HG03135 (cell line): ENCODE results near the gene CTBP1.

ENCODE experiments used
- ATAC-seq: cut with Tn5 transposase; IDR thresholded peaks from one replicate; pipeline ENCODE4 v1.9.1; 2021; ENCODE audit warnings: mild to moderate bottlenecking, moderate library complexity; ENCODE audit not compliant: unreplicated experiment

The CTBP1 gene

DNA sequence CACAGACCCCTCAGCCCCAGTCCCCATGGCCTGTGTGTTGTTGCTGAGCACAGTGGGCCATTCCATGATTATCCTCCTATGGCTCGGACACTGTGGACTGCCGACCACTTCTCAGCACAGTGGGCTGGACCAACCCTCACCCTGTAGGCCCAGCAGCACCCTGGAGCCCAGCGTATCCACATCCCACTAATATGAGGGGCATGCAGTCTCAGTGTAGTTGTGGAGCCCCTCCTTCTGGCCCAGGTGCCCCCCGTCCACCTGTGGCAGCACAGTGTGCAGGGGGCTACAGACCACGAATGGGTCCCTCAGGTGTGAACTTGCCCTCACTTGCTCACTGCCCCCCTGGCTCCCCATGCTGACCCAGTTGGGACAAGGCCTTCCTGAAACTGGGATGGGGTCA lies 84.5 kb downstream of the CTBP1 start:
- ATAC-seq = no peak

GRCh38 chr4:1164040-1164439 lies 84.9 kb downstream of the CTBP1 start:
- no peak for ATAC-seq
